ENCODE data around the gene CMTM8.

The CMTM8 gene

DNA sequence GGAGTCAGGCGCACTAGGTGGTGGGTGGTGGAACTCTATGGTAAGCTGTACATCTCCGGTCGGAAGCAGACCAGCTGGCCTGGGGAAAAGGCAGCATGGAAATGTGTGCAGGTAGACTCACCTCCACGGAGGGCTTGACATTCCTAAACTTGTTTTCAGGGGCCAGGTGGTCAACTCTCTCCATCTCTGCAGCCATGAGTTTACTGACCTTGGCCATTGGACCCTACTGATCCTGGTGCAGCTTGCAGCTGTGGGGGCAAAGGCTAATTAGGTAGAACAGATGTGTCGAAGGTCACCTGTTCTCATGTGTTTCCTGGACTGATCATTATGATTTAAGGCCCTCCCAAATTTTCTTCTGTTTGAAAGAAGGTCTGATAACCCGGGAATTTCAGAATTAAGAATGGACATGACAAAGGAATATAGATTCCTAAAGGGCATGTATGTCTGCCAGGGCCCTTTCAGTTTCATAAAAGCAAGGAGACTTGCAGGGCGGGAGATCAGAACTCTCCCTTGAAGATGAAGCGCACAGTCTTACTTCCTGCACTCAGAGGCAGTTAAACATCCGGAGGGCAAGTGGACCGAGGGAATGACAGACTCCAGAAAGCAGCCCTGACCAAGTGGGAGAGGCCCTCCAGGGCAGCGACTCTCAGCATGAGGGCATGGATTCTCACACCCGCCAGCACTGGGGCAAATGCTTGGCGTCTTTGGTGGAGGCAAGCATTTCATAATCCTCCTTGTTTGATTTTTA lies 97.1 kb downstream of the CMTM8 start:
- no peaks in the 10 kb centered on the region for H3K27me3 ChIP-seq (ENCODE audit: control insufficient read depth, insufficient read depth, low read length)
- no peak overlapping the region for H3K4me3 ChIP-seq (ENCODE audit: low read length)
- H3K4me1 ChIP-seq (ENCODE audit: control insufficient read depth, insufficient read depth, low read length): 0 out of 2 replicates have a peak, but pooled peaks cover 3% of the 10 kb centered on the region
- no peak for DNase-seq (ENCODE audit: low read depth, low spot score)
- H3K27ac ChIP-seq (ENCODE audit: low read length): no peak overlapping the region
- H3K9me3 ChIP-seq (ENCODE audit: control insufficient read depth, insufficient read depth, low read length): no peaks in the 10 kb centered on the region
- H3K36me3 ChIP-seq (ENCODE audit: control insufficient read depth, insufficient read depth, low read length): no peaks in the 10 kb centered on the region
- WGBS (ENCODE audit: insufficient coverage, insufficient read length): no CpG with 5 or more reads among the region's 13 CpGs

DNA sequence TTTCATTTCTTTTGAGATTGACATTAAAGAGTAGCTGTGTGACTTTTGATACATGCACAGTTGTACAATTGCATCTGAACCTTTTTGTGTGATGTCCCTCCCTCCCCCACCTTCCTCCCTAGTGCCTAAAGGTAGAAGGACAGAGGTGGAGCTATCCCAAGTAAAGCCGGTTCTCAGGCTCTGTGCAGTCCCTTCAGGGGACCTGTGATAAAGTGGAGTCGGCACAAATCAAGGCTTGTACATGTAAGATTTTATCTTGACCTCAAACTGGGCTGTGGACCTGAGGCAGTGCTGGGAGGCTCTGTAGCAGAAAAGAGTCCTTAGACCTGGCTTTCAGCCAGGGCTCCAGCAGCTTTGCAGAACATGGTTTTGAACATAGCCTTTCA lies 97.6 kb downstream of the CMTM8 start:
- Histone ChIP-seq H3K27me3 (ENCODE audit: control insufficient read depth, insufficient read depth, low read length) (no peaks in the 10 kb centered on the region), H3K27ac (ENCODE audit: low read length) (no peak overlapping the region), H3K4me3 (ENCODE audit: low read length) (no peak overlapping the region), H3K36me3 (ENCODE audit: control insufficient read depth, insufficient read depth, low read length) (no peaks in the 10 kb centered on the region), H3K9me3 (ENCODE audit: control insufficient read depth, insufficient read depth, low read length) (no peaks in the 10 kb centered on the region), H3K4me1 (ENCODE audit: control insufficient read depth, insufficient read depth, low read length) (0 out of 2 replicates have a peak, but pooled peaks cover 3% of the 10 kb centered on the region)
- DNase-seq (ENCODE audit: low read depth, low spot score): no peak
- WGBS (ENCODE audit: insufficient coverage, insufficient read length): no CpG with 5 or more reads among the region's 2 CpGs

DNA sequence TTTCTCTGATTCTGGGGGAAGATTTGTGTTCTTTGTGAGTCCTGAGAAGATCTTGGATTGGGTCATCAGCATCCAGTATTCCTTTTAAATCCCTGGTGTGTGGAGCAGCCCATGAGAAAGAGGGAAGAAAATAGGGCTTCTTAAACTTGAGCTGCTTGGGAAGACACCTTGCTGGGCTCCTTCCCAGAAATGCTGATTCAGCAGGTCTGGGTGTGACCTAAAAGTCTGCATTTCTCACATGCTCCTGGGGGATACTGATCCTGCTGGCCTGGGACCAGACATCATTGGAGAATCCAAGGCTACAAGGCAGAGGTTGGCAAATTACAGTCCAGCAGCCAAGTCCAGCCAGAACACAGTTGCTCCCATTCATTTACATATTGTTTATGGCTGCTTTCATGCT lies 99.0 kb downstream of the CMTM8 start:
- no peak overlapping the region for H3K27ac ChIP-seq (ENCODE audit: low read length)
- no peaks in the 10 kb centered on the region for H3K27me3 ChIP-seq (ENCODE audit: control insufficient read depth, insufficient read depth, low read length)
- no peak overlapping the region for H3K4me3 ChIP-seq (ENCODE audit: low read length)
- no peaks in the 10 kb centered on the region for H3K36me3 ChIP-seq (ENCODE audit: control insufficient read depth, insufficient read depth, low read length)
- DNase-seq (ENCODE audit: low read depth, low spot score): no peak
- no peaks in the 10 kb centered on the region for H3K9me3 ChIP-seq (ENCODE audit: control insufficient read depth, insufficient read depth, low read length)
- 0 out of 2 replicates have a peak, but pooled peaks cover 3% of the 10 kb centered on the region for H3K4me1 ChIP-seq (ENCODE audit: control insufficient read depth, insufficient read depth, low read length)

- Histone ChIP-seq H3K4me3 (ENCODE audit: low read length) (no peak overlapping the region), H3K27ac (ENCODE audit: low read length) (no peak overlapping the region), H3K27me3 (ENCODE audit: control insufficient read depth, insufficient read depth, low read length) (no peaks in the 10 kb centered on the region), H3K9me3 (ENCODE audit: control insufficient read depth, insufficient read depth, low read length) (no peaks in the 10 kb centered on the region), H3K4me1 (ENCODE audit: control insufficient read depth, insufficient read depth, low read length) (0 out of 2 replicates have a peak, but pooled peaks cover 3% of the 10 kb centered on the region), H3K36me3 (ENCODE audit: control insufficient read depth, insufficient read depth, low read length) (no peaks in the 10 kb centered on the region)
- no peak for DNase-seq (ENCODE audit: low read depth, low spot score)
- WGBS (ENCODE audit: insufficient coverage, insufficient read length): no CpG with 5 or more reads among the region's 6 CpGs
Observed at GRCh38 chr3:32340039-32340438, 101.6 kb downstream of the CMTM8 start.

DNA sequence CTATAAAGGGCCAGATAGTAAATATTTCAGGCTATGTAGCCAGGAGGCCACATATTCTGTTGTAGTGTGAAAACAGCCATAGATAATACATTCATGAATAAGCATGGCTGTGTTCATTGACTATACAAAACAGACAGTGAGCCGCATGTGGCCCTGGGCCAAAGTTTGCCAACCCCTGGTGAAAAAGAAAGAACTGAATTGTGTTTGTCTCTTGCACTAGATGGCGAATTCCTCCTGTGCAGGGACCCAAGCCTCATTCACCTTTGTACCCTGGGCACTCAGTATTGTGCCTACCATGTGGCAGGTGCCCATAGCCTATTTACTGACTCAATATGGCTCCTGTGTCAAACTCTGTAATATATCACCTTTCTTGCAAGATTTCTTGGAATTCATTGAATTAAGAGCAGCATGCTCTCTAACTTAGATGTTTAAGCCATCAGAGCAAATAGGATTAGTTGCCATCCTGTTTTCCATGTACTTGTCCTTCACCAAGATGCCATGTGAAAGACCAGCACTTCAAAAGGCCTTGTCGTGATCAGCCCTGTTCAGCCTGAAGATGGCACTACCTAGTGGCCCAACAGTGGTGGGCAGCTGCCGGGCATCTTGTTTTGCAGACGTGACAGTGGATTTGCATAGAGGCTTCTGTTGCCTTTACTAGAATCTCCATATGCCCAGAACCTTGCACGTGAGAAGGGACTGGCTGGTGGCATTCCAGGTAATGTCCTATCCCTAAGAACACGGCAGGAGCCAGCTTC lies 102.3 kb downstream of the CMTM8 start:
- Histone ChIP-seq H3K36me3 (ENCODE audit: control insufficient read depth, insufficient read depth, low read length) (no peaks in the 10 kb centered on the region), H3K9me3 (ENCODE audit: control insufficient read depth, insufficient read depth, low read length) (no peaks in the 10 kb centered on the region), H3K27me3 (ENCODE audit: control insufficient read depth, insufficient read depth, low read length) (no peaks in the 10 kb centered on the region), H3K4me3 (ENCODE audit: low read length) (no peak overlapping the region), H3K4me1 (ENCODE audit: control insufficient read depth, insufficient read depth, low read length) (no peaks in the 10 kb centered on the region), H3K27ac (ENCODE audit: low read length) (no peak overlapping the region)
- no CpG with 5 or more reads among the region's 7 CpGs for WGBS (ENCODE audit: insufficient coverage, insufficient read length)
- DNase-seq (ENCODE audit: low read depth, low spot score): no peak

DNA sequence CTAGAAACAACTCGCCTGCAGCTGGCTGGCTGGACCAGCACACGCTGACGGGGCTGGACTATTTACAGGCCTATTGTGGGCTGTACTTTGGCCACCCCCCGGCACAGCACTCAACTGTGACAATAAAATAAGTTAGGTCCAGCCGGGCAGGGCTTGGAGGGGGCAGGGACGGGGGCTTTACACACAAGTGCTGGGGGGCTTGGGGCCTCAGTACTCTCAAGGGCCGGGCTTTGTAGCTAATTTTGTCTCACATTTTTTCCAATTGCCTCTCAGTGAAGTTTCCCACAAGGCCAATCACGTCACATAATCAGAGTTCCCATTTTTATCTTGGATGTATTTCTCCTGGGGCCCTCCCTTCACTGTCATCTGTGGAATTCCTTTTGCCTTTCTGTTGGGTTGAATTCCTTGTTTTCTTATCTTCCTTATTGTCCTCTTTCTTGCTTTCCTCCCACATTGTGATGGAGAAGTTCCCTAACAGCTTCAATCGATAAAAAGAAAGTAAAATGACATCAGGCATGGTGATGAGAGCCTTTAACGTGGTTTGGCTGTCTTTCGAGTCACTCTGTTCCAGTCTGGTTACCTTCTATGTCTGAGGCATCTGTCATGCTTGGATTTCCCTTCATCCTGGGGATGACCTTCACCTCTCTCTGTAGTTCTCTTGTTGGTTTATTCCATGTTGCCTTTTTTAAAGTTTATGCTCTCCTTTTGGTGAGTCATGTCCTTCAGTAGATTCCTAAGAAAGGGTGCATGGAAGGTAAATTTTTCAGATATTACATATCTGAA lies 109.1 kb downstream of the CMTM8 start:
- Histone ChIP-seq H3K9me3 (ENCODE audit: control insufficient read depth, insufficient read depth, low read length) (no peaks in the 10 kb centered on the region), H3K36me3 (ENCODE audit: control insufficient read depth, insufficient read depth, low read length) (no peaks in the 10 kb centered on the region), H3K4me1 (ENCODE audit: control insufficient read depth, insufficient read depth, low read length) (no peaks in the 10 kb centered on the region; the same call in 1 of the 2 replicates)

DNA sequence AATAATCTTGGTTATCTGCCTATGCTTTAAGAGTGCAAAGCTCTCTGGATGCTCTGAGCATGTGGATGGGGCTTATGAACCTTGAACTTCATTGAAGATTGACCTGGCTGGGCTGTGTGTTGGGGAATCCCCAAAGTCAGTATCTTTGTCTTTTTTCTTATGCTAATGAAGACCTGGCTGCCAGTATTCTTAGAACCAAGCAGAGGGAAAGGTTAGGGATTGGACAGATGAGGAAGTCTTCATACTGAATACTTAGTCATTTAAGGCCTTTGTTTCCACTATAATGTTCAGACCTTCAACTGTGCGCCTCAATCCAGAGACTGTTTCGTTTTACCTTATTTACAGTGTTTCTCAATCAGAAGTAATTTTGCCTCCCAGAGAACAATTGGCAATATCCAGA lies 110.7 kb downstream of the CMTM8 start:
- Histone ChIP-seq H3K4me3 (ENCODE audit: low read length) (no peak overlapping the region), H3K27ac (ENCODE audit: low read length) (no peak overlapping the region), H3K36me3 (ENCODE audit: control insufficient read depth, insufficient read depth, low read length) (no peaks in the 10 kb centered on the region), H3K27me3 (ENCODE audit: control insufficient read depth, insufficient read depth, low read length) (no peaks in the 10 kb centered on the region), H3K9me3 (ENCODE audit: control insufficient read depth, insufficient read depth, low read length) (no peaks in the 10 kb centered on the region), H3K4me1 (ENCODE audit: control insufficient read depth, insufficient read depth, low read length) (no peaks in the 10 kb centered on the region; the same call in 1 of the 2 replicates)
- DNase-seq (ENCODE audit: low read depth, low spot score): no peak
- no CpG with 5 or more reads among the region's 2 CpGs for WGBS (ENCODE audit: insufficient coverage, insufficient read length)

More for the DNA sequence above, 109.1 kb downstream of the CMTM8 start:
- no CpG with 5 or more reads among the region's 11 CpGs for WGBS (ENCODE audit: insufficient coverage, insufficient read length)
- no peak overlapping the region for H3K27ac ChIP-seq (ENCODE audit: low read length)
- H3K27me3 ChIP-seq (ENCODE audit: control insufficient read depth, insufficient read depth, low read length): no peaks in the 10 kb centered on the region
- H3K4me3 ChIP-seq (ENCODE audit: low read length): no peak overlapping the region
- DNase-seq (ENCODE audit: low read depth, low spot score): no peak

- Histone ChIP-seq H3K9me3 (ENCODE audit: control insufficient read depth, insufficient read depth, low read length) (no peaks in the 10 kb centered on the region), H3K4me1 (ENCODE audit: control insufficient read depth, insufficient read depth, low read length) (no peaks in the 10 kb centered on the region; the same call in 1 of the 2 replicates), H3K27ac (ENCODE audit: low read length) (no peak overlapping the region), H3K36me3 (ENCODE audit: control insufficient read depth, insufficient read depth, low read length) (no peaks in the 10 kb centered on the region), H3K4me3 (ENCODE audit: low read length) (no peak overlapping the region), H3K27me3 (ENCODE audit: control insufficient read depth, insufficient read depth, low read length) (no peaks in the 10 kb centered on the region)
- DNase-seq (ENCODE audit: low read depth, low spot score): no peak
Observed at GRCh38 chr3:32352563-32352962, 114.1 kb downstream of the CMTM8 start.

- H3K4me3 ChIP-seq (ENCODE audit: low read length): no peak overlapping the region
- no peak overlapping the region for H3K27ac ChIP-seq (ENCODE audit: low read length)
- WGBS (ENCODE audit: insufficient coverage, insufficient read length): no CpG with 5 or more reads among the region's 2 CpGs
- DNase-seq (ENCODE audit: low read depth, low spot score): no peak
- no peaks in the 10 kb centered on the region for H3K27me3 ChIP-seq (ENCODE audit: control insufficient read depth, insufficient read depth, low read length)
- H3K9me3 ChIP-seq (ENCODE audit: control insufficient read depth, insufficient read depth, low read length): no peaks in the 10 kb centered on the region
- H3K4me1 ChIP-seq (ENCODE audit: control insufficient read depth, insufficient read depth, low read length): no peaks in the 10 kb centered on the region; the same call in 1 of the 2 replicates
- no peaks in the 10 kb centered on the region for H3K36me3 ChIP-seq (ENCODE audit: control insufficient read depth, insufficient read depth, low read length)
Observed at GRCh38 chr3:32353351-32353750, 114.9 kb downstream of the CMTM8 start.

GRCh38 chr3:32354362-32354778 lies 115.9 kb downstream of the CMTM8 start:
- no peaks in the 10 kb centered on the region for H3K27me3 ChIP-seq (ENCODE audit: control insufficient read depth, insufficient read depth, low read length)
- H3K36me3 ChIP-seq (ENCODE audit: control insufficient read depth, insufficient read depth, low read length): no peaks in the 10 kb centered on the region
- no peak overlapping the region for H3K4me3 ChIP-seq (ENCODE audit: low read length)
- no peak overlapping the region for H3K27ac ChIP-seq (ENCODE audit: low read length)
- H3K4me1 ChIP-seq (ENCODE audit: control insufficient read depth, insufficient read depth, low read length): 0 out of 2 replicates have a peak, but pooled peaks cover 2% of the 10 kb centered on the region
- no peak for DNase-seq (ENCODE audit: low read depth, low spot score)
- no CpG with 5 or more reads among the region's 8 CpGs for whole genome bisulfite sequencing (ENCODE audit: insufficient coverage, insufficient read length)
- no peaks in the 10 kb centered on the region for H3K9me3 ChIP-seq (ENCODE audit: control insufficient read depth, insufficient read depth, low read length)

Data from iPS DF 6.9 (cell line).